HAP-1 (cell line): ENCODE data around the gene TPD52L2.

Experiments
- DNase-seq, 2 experiments: peaks; one replicate each; pipeline ENCODE4 v3.0.0-alpha.2; 2016 to 2020; ENCODE audit warnings: low spot score in 2 of 2
- H3K27me3 ChIP-seq: fragments of 250-450 bp; sonication (Bioruptor Pico); 2 replicates; pipeline ENCODE4 v1.5.1; 2020; ENCODE audit warnings: low read depth, mild to moderate bottlenecking, moderate library complexity
- H3K36me3 ChIP-seq: fragments of 250-450 bp; sonication (Bioruptor Pico); replicated peaks from 2 replicates; pipeline ENCODE4 v1.5.1; 2020; ENCODE audit warnings: mild to moderate bottlenecking
- H3K4me1 ChIP-seq: fragments of 250-450 bp; sonication (Bioruptor Pico); 2 replicates; pipeline ENCODE4 v1.5.1; 2020; ENCODE audit warnings: mild to moderate bottlenecking
- H3K4me3 ChIP-seq: fragments of 250-450 bp; sonication (Bioruptor Pico); 2 replicates; pipeline ENCODE4 v1.5.1; 2020; ENCODE audit warnings: mild to moderate bottlenecking, moderate library complexity
- H3K9me3 ChIP-seq: fragments of 250-450 bp; sonication (Bioruptor Pico); 2 replicates; pipeline ENCODE4 v1.5.1; 2020; ENCODE audit warnings: mild to moderate bottlenecking, moderate library complexity
- in situ Hi-C: fragments of 300-500 bp; cut with MboI; formaldehyde crosslinking; loops from 3 replicates; pipeline ENCODE4 v1.14.3; 2020; ENCODE audit warnings: low sequenced_read_pairs, inconsistent platforms, mixed read lengths

TPD52L2 gene

GRCh38 chr20:63940472-63941266, 75.6 kb downstream of the TPD52L2 start:
- Histone ChIP-seq H3K36me3 (peaks cover 56% of the 10 kb centered on the region), H3K4me1 (no peaks in the 10 kb centered on the region; the same call in 1 of the 2 replicates), H3K4me3 (no peak overlapping the region), H3K27me3 (no peaks in the 10 kb centered on the region), H3K9me3 (no peaks in the 10 kb centered on the region)
- DNase-seq, result no peak
- in situ Hi-C loops, result no loop called here
